HPDE6-E6E7 (cell line): Measurements from ENCODE around the gene DBNL.

Experiments
- DNase-seq: peaks from one replicate; pipeline ENCODE4 v3.0.0; 2011; ENCODE audit warnings: missing footprints; ENCODE audit errors: extremely low spot score

The DBNL gene

DNA sequence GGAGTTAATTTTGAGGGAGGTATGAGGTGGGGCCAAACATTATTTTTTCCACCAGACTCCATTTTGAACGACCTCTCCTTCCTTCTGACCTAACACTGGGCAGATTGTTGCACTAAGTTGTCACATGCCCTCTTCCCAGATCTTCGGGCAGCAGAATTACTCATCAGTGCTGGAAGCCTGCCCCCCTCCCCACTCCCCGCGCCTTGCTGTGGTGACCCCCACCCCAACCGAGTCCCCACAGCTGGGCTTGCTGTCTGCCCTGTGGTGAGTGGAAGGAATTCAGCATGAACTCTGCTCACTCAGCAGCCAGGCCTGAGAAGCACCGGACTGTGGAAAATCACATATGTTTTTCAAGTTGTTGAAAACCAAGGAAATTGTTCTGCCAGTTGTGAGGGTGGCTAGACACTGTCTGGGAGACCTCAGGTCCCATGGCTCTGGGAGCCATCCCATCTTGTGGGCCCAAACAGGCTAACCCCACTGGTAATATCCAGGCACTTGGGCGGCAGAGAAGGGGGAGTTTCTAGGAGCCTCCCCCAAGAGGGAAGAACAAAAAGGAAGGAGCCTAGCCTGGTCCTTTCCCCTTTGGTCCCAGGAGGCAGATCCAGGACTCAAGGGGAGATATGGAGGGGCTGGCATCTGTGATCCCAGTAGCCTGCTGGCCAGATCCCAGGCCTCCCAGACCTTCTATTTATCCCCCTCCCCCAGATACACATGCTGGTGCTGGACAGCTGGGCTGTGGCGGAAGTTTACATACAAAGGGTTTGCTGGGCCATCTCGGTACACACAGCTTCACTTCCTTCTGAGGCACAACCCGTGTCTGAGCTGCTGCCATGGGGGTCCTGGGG lies 56.2 kb downstream of the DBNL start:
- no peak for DNase-seq

DNA sequence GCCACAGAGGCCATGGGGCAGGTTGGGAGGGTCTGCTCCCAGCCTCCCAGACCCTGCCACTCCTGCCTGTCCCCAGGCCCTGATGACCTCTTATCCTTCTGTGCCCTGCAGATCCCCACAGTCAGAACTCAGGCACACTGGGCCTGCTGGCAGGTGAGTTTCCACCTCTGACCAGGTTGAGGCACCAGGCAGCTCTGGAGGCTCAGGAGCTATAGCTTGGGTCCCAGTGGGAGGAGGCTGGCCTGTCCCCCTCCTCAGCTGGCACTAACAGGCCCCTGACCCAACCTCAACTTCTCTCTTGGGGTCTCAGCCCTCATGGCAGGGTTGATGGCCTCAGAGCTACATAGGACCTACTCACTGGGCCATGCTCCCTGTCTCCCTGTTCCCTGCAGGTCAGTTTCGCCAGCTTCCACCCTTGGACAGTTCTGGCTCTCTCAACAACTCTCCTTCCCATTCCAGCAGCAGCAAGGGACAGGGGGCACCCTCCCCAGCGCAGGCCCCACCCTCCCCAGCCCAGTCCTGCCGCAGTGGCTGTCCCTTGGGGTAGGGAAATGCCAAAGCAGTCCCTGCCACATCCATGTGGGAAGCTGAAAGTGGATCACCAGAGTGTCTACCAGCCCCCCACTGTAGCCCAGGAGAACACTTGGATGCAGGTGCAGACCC lies 56.9 kb downstream of the DBNL start:
- DNase-seq, result no peak

DNA sequence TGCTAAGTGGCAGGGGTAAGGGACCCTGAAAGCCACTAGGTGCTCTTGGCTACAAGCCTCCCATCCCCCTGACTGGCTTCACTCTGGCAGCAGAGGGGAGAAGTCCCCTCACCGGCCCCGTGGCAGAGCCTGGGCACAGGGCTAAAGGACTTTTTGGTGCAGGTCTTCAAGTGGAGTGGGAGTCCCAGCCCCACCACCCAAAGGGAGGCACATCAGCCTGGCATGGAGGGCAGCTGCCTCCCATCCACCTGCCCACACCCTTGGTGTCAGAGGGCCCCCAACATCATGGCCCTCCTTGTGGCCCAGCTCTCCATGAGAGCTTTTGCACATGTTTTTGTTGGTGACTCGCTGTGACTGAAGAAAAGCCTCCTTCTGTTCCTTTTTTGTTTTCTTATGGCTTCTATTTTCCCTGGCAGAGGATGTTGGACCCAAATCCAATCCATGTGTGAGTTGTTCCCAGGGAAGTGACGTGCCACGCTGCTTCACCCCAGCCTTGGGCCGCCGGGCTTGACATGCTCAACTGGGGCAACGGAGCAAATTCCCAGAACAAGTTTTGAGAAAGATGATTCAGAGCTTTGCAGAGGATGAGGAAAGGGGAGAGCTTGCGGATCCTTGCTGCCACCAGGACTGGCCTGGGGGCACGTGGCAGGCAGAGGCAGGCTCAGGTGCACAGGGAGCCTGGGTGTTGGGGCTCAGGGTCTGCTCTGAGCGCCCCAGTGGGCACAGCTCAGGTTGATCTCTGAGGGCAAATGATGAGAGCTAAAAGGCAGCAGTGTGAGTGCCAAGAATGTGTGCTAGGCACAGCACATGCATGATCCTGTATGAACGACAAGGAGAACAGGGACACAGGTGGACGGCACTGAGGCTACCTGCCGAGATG lies 57.7 kb downstream of the DBNL start:
- peak; percentile 55 for DNase-seq

DNA sequence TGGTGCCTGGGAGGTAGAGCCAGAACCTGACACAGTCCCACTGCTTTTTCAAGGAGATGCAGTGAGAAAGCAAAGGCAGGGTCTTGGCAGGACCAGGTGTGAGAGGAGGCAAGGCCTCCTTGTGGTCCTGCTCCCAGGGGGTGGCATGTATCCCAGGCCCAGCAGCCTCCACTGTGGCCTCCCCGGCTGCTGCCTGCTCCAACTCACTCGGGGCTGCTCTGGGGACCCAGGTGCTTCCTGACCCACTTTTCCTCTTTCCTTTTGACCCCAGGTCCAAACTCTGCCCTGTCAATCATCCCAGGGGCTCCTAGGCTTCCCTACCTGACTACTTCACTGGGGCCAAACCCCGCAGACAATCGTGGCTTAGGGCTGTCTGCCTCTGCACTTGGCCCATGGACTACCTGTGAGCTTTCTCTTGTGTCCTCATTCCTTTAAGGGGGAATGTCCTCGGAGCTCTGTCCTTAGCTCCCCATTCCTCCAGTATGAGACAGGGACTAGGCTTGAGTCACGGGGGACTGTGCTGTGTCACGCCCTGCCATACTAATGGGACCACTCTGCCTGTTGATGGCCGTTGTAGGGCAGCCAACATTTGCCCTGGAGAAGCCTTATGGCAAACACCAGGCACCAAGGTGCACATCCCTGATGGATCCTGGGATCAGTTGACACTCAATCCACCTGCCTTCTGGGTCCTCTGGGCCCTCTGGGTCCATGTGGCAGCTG lies 58.5 kb downstream of the DBNL start:
- no peak for DNase-seq

DNA sequence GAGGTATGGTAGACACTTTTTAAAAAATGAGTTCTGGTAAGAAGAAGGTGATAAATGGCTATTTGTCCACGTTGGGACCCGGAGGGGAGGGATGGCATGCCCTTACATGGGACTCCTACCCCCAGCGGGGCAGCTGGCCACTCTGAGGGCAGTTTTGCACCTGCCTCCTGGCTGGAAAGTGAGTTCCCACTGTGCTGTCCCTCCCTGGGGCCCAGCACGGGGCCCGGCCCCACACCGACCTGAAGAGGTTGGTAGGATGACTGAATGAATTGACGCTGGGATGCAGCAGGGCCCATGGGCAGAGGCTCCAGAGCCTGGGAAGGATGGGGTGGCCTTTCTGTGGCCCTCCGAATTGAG lies 59.0 kb downstream of the DBNL start:
- DNase-seq, result no peak

DNA sequence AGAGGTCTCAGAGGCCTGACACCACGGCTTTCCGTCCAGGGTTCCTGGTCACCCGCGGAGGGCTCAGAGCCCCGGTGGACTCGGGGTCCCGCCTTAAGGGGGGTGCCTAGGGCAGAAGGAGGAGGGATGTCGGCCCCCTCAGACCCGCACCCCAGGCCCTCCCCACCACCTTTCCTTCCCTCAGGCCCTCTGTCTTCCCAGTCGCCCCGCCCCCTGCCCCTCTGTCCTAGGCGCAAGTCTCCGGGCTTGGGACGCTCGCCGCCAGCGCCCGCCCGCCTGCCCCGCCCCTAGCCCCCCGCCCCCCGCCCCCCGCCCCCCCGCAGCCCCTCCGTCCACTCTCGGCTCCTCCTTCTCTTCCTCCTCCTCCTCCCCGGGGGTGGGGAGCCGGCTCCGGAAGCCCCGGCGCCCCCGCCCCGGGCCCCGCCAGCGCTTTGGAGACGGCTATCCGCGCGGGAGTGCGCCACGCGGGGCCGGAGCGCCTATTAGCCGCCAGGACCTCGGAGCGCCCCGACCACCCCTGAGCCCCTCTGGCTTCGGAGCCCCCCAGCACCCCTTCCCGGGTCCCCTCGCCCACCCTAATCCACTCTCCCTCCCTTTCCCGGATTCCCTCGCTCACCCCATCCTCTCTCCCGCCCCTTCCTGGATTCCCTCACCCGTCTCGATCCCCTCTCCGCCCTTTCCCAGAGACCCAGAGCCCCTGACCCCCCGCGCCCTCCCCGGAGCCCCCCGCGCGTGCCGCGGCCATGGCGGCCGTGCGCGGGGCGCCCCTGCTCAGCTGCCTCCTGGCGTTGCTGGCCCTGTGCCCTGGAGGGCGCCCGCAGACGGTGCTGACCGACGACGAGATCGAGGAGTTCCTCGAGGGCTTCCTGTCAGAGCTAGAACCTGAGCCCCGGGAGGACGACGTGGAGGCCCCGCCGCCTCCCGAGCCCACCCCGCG lies 59.7 kb downstream of the DBNL start, which contains the start of gene AEBP1:
AEBP1 (plus strand) TSS at position 423 of the 937 bp plus-strand sequence; CDS start at position 744, 321 bp downstream.
- DNase-seq, result no peak

DNA sequence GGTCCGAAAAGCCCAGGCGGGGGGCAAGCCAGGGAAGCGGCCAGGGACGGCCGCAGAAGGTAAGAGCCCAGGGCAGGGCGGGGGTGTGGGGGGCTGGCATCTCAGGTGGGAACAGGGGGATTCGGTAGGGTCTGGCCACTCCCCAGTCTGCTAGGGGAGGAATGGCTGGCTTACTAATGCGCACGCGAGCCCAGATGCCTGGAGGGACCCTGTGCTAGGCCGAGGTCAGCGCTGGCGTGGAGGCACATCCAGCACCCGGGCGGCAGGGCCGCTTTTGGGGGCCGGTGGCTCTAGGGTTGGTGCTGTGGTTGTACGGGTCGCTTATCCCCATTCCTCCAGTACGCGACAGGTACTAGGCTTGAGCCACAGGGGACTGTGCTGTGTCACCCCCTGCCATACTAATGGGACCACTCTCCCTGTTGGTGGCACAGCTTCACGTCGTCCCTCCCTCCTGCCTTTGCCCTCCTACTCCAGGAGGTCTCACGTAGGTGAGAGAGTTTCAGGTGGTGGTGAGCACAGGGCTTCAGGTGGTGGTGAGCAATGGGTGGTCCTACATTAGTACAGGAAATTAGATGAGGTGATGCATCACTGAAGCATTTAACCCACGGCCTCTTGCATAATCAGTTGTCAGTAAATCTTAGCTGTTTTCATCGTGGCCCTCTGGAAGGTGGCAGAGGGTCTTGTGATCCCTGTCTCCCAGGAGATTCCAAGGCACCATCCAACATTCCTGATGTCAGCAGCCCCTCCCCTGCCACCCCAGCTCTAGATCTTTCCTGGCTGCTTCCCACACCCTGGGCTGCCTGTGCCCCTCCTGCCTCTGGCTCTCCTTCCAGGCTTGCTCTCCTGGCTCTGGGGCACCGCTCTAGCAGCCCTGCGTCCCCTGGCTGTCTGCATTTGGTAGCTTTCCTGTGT lies 60.6 kb downstream of the DBNL start:
- DNase-seq, result no peak

DNA sequence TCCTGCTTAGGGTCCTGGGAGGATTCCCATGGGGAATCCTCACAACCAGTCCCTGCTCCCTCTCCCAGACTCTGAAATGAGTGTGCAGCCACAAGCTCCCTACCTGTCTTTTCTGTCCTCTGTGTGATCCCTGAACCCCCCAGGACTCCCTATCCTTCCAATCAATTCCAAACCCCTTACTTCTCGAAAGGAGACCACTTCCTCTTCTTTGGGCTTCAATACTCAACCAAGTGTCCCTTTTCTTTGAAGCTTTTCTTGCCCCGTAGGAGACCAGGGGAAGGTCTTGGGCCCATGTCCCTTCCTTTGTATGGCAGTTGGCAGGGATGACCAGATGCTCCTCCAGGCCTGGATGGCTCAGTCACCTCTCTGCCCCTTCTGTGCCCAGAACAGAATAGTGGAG lies 61.3 kb downstream of the DBNL start:
- DNase-seq, result no peak

DNA sequence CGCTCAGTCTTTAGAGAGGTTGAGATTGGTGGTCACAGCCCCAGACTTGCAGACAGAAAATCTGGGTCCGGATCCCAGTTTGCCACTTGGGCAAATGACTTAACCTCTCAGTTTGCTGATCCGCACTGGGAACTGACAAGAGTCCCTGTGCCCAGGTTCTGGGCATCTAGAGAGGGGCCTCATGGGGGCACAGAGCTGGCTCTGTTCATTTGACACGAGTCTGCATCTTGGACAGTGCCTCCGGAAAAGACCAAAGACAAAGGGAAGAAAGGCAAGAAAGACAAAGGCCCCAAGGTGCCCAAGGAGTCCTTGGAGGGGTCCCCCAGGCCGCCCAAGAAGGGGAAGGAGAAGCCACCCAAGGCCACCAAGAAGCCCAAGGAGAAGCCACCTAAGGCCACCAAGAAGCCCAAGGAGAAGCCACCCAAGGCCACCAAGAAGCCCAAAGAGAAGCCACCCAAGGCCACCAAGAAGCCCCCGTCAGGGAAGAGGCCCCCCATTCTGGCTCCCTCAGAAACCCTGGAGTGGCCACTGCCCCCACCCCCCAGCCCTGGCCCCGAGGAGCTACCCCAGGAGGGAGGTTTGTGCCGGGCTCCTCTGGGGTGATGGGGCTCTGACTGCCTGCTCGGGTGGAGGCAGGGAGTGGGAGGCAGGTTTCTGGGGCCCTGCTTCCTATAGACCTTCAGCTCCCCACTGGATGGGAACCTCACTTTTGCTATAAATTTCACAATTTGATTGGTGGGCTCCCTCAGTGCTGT lies 62.0 kb downstream of the DBNL start:
- DNase-seq, result no peak

DNA sequence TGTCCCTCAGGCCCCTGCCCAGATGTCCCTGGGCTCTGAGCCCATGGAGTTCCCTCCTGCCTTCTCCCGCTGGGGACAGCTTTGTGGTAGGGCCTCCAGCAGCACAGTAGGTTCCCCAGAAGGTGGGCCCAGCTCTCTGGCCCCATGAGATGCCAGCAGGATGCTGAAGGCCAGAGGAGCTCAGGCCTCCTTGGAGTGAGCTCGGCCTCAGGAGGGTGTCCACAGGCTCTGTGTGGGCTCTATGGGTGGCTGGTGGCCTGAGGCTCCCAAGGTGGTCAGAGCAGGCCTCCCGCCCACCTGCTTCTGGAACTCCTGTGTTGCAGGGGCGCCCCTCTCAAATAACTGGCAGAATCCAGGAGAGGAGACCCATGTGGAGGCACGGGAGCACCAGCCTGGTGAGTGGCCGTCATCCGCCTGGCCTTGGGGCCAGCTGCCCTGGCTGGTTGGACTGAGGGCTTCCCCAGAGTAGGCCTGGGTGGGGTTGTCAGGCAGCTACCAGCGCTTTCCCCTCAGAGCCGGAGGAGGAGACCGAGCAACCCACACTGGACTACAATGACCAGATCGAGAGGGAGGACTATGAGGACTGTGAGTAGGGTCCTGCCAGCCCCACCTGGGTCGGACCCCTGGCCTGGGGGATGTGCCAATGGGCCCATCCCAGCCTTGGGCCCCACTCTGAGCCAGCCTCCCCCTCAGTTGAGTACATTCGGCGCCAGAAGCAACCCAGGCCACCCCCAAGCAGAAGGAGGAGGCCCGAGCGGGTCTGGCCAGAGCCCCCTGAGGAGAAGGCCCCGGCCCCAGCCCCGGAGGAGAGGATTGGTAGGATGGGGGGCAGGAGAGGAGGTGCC lies 62.8 kb downstream of the DBNL start:
- DNase-seq, result no peak

DNA sequence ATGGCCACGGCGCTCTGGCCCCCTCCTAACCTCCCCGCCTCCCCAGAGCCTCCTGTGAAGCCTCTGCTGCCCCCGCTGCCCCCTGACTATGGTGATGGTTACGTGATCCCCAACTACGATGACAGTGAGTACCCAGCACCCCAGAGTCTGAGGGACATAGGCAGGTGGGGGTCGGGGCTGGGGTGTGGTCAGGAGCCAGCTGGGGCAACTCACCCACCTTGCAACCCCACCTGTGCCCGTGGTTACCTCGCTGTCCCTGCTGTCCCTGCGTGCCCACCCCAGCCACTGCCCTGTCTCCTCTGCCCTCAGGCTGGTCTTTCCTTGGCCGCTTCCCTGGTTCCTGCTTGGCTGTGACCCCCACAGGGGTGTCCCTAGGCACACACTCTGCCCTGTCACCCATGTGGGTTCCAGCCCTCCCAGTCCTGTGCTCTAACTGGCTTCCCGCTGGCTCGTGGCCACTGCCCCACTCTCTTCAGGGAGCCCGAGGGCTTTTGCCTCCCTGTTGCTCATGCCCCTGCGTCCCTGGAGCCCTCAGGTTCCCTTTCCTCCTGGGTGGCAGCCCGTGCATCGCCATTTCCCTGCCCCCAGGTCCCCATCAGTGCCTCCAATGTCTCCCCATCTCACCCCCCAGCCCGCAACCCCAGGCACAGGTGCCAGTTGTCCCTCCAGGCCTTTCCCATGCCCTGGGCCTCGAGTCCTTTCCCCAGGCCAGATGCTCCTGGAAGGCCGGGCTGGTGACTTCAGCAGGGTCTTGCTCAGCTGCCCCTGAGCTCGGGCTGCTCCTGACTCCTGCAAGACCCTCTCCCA lies 63.7 kb downstream of the DBNL start:
- no peak for DNase-seq

DNA sequence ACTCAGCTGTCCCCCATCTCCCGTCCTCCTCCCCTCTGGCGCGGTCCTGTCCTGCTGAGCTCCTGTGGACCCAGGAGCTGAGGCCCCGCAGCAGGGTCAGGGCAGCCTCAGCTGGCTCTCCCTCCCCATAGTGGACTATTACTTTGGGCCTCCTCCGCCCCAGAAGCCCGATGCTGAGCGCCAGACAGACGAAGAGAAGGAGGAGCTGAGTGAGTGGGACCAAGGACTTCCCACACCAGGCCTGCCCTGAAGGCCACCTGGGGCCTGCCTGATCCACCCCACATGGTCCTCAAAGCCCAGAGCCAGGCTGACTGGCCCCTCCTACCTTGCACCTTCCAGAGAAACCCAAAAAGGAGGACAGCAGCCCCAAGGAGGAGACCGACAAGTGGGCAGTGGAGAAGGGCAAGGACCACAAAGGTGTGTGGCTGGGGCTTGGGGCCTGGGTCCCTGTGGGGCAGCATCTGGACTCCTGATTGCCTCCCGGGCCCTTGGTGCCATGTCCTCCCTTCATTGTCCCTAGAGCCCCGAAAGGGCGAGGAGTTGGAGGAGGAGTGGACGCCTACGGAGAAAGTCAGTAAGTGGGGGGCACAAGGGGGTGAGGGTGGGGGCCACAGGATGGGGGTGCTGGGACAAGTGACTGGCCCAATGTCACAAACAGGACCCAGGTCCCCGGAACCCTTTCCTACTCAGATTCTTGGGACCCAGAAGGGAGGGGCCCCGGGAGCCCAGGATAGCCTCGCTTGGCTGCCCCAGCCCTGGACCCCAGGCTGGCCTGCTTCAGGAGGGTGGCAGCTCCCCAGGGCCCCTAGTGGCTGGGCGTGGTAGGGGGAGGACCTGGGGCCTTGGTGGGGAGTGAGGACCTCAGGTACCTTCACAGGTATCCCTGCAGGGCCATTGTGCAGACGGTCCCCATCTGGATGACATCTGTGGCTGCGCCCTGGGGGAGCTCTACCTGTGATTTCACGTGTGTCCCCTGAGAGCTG lies 64.6 kb downstream of the DBNL start:
- no peak for DNase-seq

DNA sequence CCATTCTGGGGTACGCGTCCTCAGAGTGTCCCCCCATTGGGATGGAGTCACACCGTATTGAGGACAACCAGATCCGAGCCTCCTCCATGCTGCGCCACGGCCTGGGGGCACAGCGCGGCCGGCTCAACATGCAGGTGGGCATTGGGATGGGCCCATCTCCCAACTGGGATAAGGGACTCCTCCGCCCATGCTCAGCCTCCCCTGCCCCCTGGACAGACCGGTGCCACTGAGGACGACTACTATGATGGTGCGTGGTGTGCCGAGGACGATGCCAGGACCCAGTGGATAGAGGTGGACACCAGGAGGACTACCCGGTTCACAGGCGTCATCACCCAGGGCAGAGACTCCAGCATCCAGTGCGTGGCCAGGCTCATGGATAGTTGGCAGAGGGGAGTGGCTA lies 65.5 kb downstream of the DBNL start:
- DNase-seq, result no peak

DNA sequence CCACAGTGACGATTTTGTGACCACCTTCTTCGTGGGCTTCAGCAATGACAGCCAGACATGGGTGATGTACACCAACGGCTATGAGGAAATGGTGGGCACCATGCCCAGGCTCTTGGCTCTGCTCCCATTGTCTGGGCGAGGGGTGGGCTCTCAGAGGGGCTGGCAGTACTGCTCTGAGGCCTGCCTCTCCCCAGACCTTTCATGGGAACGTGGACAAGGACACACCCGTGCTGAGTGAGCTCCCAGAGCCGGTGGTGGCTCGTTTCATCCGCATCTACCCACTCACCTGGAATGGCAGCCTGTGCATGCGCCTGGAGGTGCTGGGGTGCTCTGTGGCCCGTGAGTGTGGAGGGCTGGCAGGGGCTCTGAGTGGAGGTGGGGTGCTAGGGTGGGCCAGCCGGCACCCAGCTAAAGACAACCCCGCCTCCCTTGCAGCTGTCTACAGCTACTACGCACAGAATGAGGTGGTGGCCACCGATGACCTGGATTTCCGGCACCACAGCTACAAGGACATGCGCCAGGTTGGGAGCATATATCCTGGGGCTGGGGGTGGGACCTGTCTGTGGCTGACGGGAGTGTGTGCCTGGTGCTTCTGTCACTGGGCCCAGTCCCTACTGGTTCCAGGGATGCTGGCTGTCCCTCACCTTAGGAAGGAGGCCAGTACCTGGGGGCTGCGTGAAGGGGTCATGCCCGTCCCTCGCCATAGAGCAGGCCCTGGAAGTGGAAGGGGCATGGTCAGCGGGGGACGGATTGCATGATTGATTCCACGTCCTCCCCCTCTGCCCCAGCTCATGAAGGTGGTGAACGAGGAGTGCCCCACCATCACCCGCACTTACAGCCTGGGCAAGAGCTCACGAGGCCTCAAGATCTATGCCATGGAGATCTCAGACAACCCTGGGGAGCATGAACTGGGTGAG lies 66.5 kb downstream of the DBNL start:
- DNase-seq, result no peak
